GM21423 (cell line): ENCODE results near the gene CRELD1.

ENCODE experiments used
- ATAC-seq: cut with Tn5 transposase; IDR thresholded peaks from one replicate; pipeline ENCODE4 v1.9.1; 2021; ENCODE audit warnings: mild to moderate bottlenecking, moderate library complexity; ENCODE audit not compliant: unreplicated experiment

The CRELD1 gene

GRCh38 chr3:9903904-9904303 lies 29.7 kb upstream of the CRELD1 start:
- ATAC-seq, result no peak

- no peak for ATAC-seq
Observed at GRCh38 chr3:9906480-9906879, 27.2 kb upstream of the CRELD1 start.

GRCh38 chr3:9908286-9908685 lies 25.3 kb upstream of the CRELD1 start:
- no peak for ATAC-seq

- ATAC-seq, result no peak
Observed at GRCh38 chr3:9909221-9910013, 24.2 kb upstream of the CRELD1 start.

GRCh38 chr3:9911863-9912262 lies 21.8 kb upstream of the CRELD1 start:
- ATAC-seq, result no peak

GRCh38 chr3:9912294-9912935 lies 21.2 kb upstream of the CRELD1 start:
- no peak for ATAC-seq

GRCh38 chr3:9913601-9914000 lies 20.0 kb upstream of the CRELD1 start:
- ATAC-seq, result no peak

GRCh38 chr3:9914011-9914410 lies 19.6 kb upstream of the CRELD1 start:
- ATAC-seq, result no peak

GRCh38 chr3:9914559-9915253 lies 18.9 kb upstream of the CRELD1 start:
- no peak for ATAC-seq

- no peak for ATAC-seq
Observed at GRCh38 chr3:9915254-9916141, 18.1 kb upstream of the CRELD1 start.

- ATAC-seq, result no peak
Observed at GRCh38 chr3:9916346-9916733, 17.3 kb upstream of the CRELD1 start.

- ATAC-seq, result no peak
Observed at GRCh38 chr3:9916734-9917680, 16.6 kb upstream of the CRELD1 start, which contains the start of gene IL17RC. IL17RC (plus strand) TSS chr3:9917098; CDS start chr3:9917316, 218 bp downstream.

- ATAC-seq, result no peak
Observed at GRCh38 chr3:9917820-9918219, 15.8 kb upstream of the CRELD1 start.

- ATAC-seq, result no peak
Observed at GRCh38 chr3:9918261-9919038, 15.2 kb upstream of the CRELD1 start.

- no peak for ATAC-seq
Observed at GRCh38 chr3:9928158-9928557, 5.5 kb upstream of the CRELD1 start.

GRCh38 chr3:9930804-9931418 lies 2.7 kb upstream of the CRELD1 start:
- ATAC-seq, result no peak

- ATAC-seq, result no peak
Observed at GRCh38 chr3:9932535-9932842, 1.1 kb upstream of the CRELD1 start.

- peak; percentile 59 for ATAC-seq
Observed at GRCh38 chr3:9932843-9933560, 632 bp upstream of the CRELD1 start.
